Common myeloid progenitor, CD34-positive (primary cell): Measurements from ENCODE around the gene SEMA6B.

Experiments
- CTCF ChIA-PET: fragments of 350-600 bp; sonication (Branson Sonifier 250); formaldehyde crosslinking; loops from one replicate; lab custom pipeline; 2021; ENCODE audit warnings: antibody characterized with exemption; lab: Charles Lee
- POLR2A ChIA-PET: fragments of 350-600 bp; sonication (Branson Sonifier 250); formaldehyde crosslinking; loops from one replicate; lab custom pipeline; 2021; ENCODE audit warnings: antibody characterized with exemption; lab: Charles Lee
- DNase-seq, 3 donors: peaks; one replicate each; pipeline versions ENCODE4 v3.0.0 to v3.0.0-alpha.2; 2013
- H3K27ac ChIP-seq, 2 experiments: 1 replicate in 1 of 2; 2 replicates in 1 of 2; pipeline ENCODE4 v1.7.0; 2013; ENCODE audit warnings: inconsistent platforms in 2 of 2, low read length in 2 of 2, mild to moderate bottlenecking in 2 of 2, low read depth in 1 of 2, moderate library complexity in 1 of 2; ENCODE audit not compliant: severe bottlenecking in 2 of 2, insufficient read depth in 1 of 2, poor library complexity in 1 of 2
- H3K27me3 ChIP-seq, 5 experiments: replicated peaks in 2 of 5; 1 replicate in 3 of 5; 2 replicates in 2 of 5; pipeline versions ENCODE4 v1.6.1 to v1.7.0; 2013; ENCODE audit warnings: low read length in 4 of 5, mild to moderate bottlenecking in 2 of 5, moderate library complexity in 2 of 5, inconsistent platforms in 1 of 5; ENCODE audit not compliant: insufficient read depth in 5 of 5, control insufficient read depth in 4 of 5
- H3K36me3 ChIP-seq, 4 experiments: 1 replicate in 2 of 4; 2 replicates in 2 of 4; pipeline versions ENCODE4 v1.6.1 to v1.7.0; 2013; ENCODE audit warnings: low read length in 3 of 4, control low read depth in 1 of 4, mild to moderate bottlenecking in 1 of 4; ENCODE audit not compliant: control insufficient read depth in 4 of 4, insufficient read depth in 4 of 4
- H3K4me1 ChIP-seq, 4 experiments: 1 replicate in 3 of 4; 2 replicates in 1 of 4; pipeline versions ENCODE4 v1.6.1 to v1.7.1; 2013; ENCODE audit warnings: low read length in 3 of 4, mild to moderate bottlenecking in 3 of 4, control low read depth in 1 of 4, inconsistent platforms in 1 of 4, moderate library complexity in 1 of 4; ENCODE audit not compliant: control insufficient read depth in 4 of 4, insufficient read depth in 4 of 4; ENCODE audit errors: control extremely low read depth in 1 of 4
- H3K4me3 ChIP-seq, 7 experiments: 1 replicate in 4 of 7; 2 replicates in 3 of 7; pipeline versions ENCODE4 v1.5.1 to v1.7.0; 2013; ENCODE audit warnings: mild to moderate bottlenecking in 7 of 7, low read length in 6 of 7, moderate library complexity in 6 of 7, inconsistent platforms in 2 of 7, low read depth in 2 of 7, control low read depth in 1 of 7; ENCODE audit not compliant: insufficient read depth in 4 of 7, control insufficient read depth in 1 of 7; ENCODE audit errors: extremely low read depth in 1 of 7
- H3K9me3 ChIP-seq, 5 experiments: 1 replicate in 4 of 5; 2 replicates in 1 of 5; pipeline versions ENCODE4 v1.6.1 to v1.7.1; 2013; ENCODE audit warnings: low read length in 4 of 5, mild to moderate bottlenecking in 2 of 5, inconsistent platforms in 1 of 5, low read depth in 1 of 5, moderate library complexity in 1 of 5; ENCODE audit not compliant: control insufficient read depth in 4 of 5, insufficient read depth in 2 of 5; ENCODE audit errors: control extremely low read depth in 1 of 5
- WGBS: methylation state at CpG from one replicate; pipeline ENCODE4 v1.1.5; 2013; ENCODE audit not compliant: insufficient coverage; 5-methylcytosine and 5-hydroxymethylcytosine counted together

The SEMA6B gene

DNA sequence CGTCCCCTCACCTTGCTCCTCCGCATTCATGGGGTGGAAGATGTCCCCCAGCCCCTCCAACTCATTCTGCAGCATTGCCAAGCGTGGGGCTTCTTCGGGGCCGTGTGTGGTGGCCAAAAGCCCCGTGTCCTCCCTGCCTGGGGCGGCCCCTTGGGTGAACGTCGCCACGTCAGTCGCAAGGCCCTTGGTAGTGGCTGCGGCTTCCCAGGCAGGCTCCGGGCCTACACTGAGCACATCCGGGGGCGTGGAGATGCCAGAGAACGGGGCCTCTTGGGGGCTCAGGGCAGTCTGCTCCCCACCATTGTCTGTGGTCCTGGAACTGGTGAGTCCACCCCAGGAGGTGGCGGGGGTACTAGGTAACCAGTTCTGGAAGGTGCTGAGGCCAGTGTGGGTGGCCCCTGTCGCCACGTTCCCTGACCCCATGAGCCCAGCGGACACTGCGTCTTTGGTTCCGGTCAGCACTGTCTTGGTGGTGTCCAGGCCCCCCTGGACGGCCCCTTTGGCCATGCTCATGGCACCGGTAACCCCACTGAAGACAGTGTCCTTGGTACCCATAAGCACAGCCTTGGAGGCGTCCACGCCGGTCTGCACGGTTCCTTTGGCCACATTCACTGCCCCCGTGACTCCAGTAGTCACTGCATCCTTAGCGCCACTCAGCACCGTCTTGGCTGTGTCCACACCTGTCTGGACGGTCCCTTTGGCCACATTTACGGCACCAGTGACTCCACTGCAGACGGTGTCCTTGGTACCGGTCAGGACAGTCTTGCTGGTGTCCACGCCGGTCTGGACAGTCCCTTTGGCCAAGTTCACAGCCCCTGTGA, 48.8 kb downstream of the SEMA6B start:
- POLR2A ChIA-PET, result no interaction called here
- Histone ChIP-seq H3K4me3 (no peak overlapping the region), H3K27ac (no peak overlapping the region), H3K4me1 (peaks cover 0 to 9% (median 4%) of the 10 kb centered on the region in 4 experiments), H3K27me3 (no peaks in the 10 kb centered on the region), H3K9me3 (no peaks in the 10 kb centered on the region), H3K36me3 (peaks cover 0 to 3% (median under 1%) of the 10 kb centered on the region in 4 experiments)
- DNase-seq, result no peak
- WGBS, result 89% methylated on average over 35 of the region's 37 CpGs
- CTCF ChIA-PET, result interaction anchor here (1.6 kb wide), 1 partner anchor 11 kb away, joined by 7 read pairs; no protein-coding TSS in a partner anchor

DNA sequence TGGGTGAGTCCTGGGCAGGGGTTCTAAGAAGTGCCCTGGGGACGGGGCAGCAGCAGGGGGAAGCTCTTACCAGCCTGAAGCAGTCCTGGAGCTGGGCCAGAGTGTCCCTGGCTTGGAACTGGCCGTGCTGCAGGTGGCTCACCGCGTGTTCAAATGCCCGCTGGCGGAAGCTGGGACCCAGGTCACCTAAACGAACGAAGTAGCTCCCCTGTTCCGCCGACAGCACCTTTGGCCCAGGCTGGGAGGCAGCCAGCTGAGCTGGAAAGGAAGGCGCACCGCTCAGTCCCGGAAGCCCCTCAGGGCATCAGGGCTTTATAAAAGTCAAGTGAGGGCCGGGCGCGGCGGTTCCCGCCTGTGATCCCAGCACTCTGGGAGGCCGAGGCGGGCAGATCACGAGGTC, 50.8 kb downstream of the SEMA6B start:
- 96% methylated on average over 12 of the region's 21 CpGs for WGBS
- ChIA-PET POLR2A (no interaction called here), CTCF (interaction anchor here (0.6 to 3.4 kb wide), 3 partner anchors 12 to 521 kb away, joined by 4 to 20 read pairs (median 7); no protein-coding TSS in a partner anchor)
- H3K27ac ChIP-seq, result no peak overlapping the region
- H3K4me1 ChIP-seq, result peaks cover 0 to 9% (median 4%) of the 10 kb centered on the region in 4 experiments
- no peaks in the 10 kb centered on the region for H3K9me3 ChIP-seq
- DNase-seq, result no peak
- no peaks in the 10 kb centered on the region for H3K27me3 ChIP-seq
- peaks cover 0 to 18% (median 9%) of the 10 kb centered on the region in 4 experiments for H3K36me3 ChIP-seq
- no peak overlapping the region for H3K4me3 ChIP-seq

GRCh38 chr19:4507804-4508203, 51.7 kb downstream of the SEMA6B start:
- peaks cover 0 to 26% (median 14%) of the 10 kb centered on the region in 4 experiments for H3K36me3 ChIP-seq
- ChIA-PET POLR2A (no interaction called here), CTCF (interaction anchor here (3.4 kb wide), 1 partner anchor 16 kb away, joined by 20 read pairs; no protein-coding TSS in a partner anchor)
- no peaks in the 10 kb centered on the region for H3K9me3 ChIP-seq
- H3K4me1 ChIP-seq, result peaks cover 0 to 9% (median 4%) of the 10 kb centered on the region in 4 experiments
- DNase-seq, result no peak
- H3K27me3 ChIP-seq, result no peaks in the 10 kb centered on the region
- no peak overlapping the region for H3K4me3 ChIP-seq
- 96% methylated on average over 17 of the region's 17 CpGs for WGBS
- no peak overlapping the region for H3K27ac ChIP-seq

DNA sequence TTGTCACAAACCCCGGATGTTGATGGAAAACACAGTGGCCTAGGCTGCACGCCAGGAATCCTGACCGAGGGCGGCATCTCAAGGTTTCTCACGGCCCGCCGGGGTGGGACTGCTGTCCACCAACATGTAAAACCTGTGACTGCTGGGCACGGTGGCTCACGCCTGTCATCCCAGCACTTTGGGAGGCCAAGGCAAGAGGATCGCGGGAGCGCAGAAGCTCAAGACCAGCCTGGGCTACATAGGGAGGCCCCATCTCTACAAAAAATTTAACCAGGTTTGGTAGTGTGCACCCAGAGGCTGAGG, 52.4 kb downstream of the SEMA6B start:
- Histone ChIP-seq H3K4me1 (peaks cover 0 to 9% (median 4%) of the 10 kb centered on the region in 4 experiments), H3K4me3 (no peak overlapping the region), H3K36me3 (peaks cover 0 to 33% (median 19%) of the 10 kb centered on the region in 4 experiments), H3K27me3 (no peaks in the 10 kb centered on the region), H3K9me3 (no peaks in the 10 kb centered on the region), H3K27ac (no peak overlapping the region)
- POLR2A ChIA-PET, result no interaction called here
- 99% methylated on average over 12 of the region's 12 CpGs for WGBS
- no peak for DNase-seq
- CTCF ChIA-PET, result interaction anchor here (3.4 kb wide), 1 partner anchor 17 kb away, joined by 20 read pairs; no protein-coding TSS in a partner anchor

- ChIA-PET CTCF (interaction anchor here (3.4 kb wide), 1 partner anchor 17 kb away, joined by 20 read pairs; no protein-coding TSS in a partner anchor), POLR2A (no interaction called here)
- no peak overlapping the region for H3K27ac ChIP-seq
These were observed 52.9 kb downstream of the SEMA6B start for GRCh38 chr19:4506449-4507149.

DNA sequence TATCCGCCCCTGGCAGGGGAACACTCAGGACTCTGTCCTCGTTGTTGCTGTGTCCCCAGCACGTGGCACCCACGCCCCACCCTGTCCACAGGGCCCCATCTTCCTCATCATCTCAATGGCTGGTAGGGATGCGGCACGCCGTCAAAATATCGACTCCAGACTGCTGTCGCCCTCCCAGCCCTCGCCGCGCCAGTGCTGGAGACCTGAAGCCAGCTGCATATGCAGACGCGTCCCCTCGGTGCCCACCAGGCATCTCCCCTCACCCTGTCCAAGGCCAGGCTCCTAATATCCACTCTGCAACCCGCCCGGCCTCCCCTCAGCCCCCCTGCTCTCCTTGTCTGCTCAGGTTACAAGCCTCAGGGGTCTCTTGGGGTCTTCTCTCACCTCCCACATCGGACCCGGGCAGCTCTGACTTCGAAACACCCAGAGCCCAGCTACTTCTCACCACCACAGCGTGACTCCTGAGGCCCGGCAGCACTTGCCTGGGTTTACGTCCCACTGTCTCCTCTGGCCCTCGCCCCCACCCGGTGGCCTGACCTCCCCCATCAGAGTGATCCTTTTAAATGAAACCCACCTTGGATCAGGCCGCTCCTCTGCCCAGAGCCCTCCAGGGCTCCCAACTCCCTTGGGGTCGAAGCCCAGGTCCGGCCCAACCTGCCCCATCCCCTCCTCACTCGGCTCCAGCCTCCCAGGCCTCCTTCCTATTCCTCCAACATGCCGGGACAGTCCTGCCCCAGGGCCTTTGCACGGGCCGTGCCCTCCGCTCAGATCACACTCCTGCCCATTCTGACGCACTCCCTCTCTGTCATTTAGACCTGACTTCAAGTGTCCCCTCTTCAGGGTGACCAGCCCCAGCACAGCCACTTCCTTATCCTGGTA, 53.7 kb downstream of the SEMA6B start:
- ChIA-PET CTCF (no interaction called here), POLR2A (no interaction called here)
- Histone ChIP-seq H3K9me3 (no peaks in the 10 kb centered on the region), H3K27ac (no peak overlapping the region), H3K4me3 (no peak overlapping the region), H3K36me3 (peaks cover 0 to 44% (median 28%) of the 10 kb centered on the region in 4 experiments), H3K4me1 (peaks cover 0 to 9% (median 4%) of the 10 kb centered on the region in 4 experiments), H3K27me3 (no peaks in the 10 kb centered on the region)
- DNase-seq, result no peak
- WGBS, result 97% methylated on average over 32 of the region's 34 CpGs

More at GRCh38 chr19:4506449-4507149, 52.9 kb downstream of the SEMA6B start:
- H3K27me3 ChIP-seq, result no peaks in the 10 kb centered on the region
- peak; percentile 21 to 65 (median 57) for DNase-seq
- WGBS, result 97% methylated on average over 14 of the region's 17 CpGs
- H3K4me1 ChIP-seq, result peaks cover 0 to 9% (median 4%) of the 10 kb centered on the region in 4 experiments
- no peaks in the 10 kb centered on the region for H3K9me3 ChIP-seq
- peaks cover 0 to 36% (median 22%) of the 10 kb centered on the region in 4 experiments for H3K36me3 ChIP-seq
- no peak overlapping the region for H3K4me3 ChIP-seq
